Liver (tissue), 9 donors: ENCODE data around the gene PCDH9. TPM values are rescaled to one million over a fixed set of nuclear protein-coding genes. Genes with fewer than 3 reads are reported as not detected.

Experiments
- DNase-seq: peaks from one replicate; pipeline ENCODE4 v3.0.0-alpha.2; 2017; ENCODE audit warnings: low spot score
- H3K27ac ChIP-seq, 2 donors: one replicate each; pipeline ENCODE4 v1.7.0; 2013; ENCODE audit warnings: inconsistent platforms in 2 of 2, low read length in 2 of 2, control low read depth in 1 of 2, low read depth in 1 of 2, mild to moderate bottlenecking in 1 of 2
- H3K27me3 ChIP-seq, 4 donors: one replicate each; pipeline versions ENCODE4 v1.6.1 to v1.7.0; 2013; ENCODE audit warnings: low read length in 3 of 4, inconsistent platforms in 1 of 4, mild to moderate bottlenecking in 1 of 4, moderate library complexity in 1 of 4; ENCODE audit not compliant: control insufficient read depth in 4 of 4, insufficient read depth in 4 of 4
- H3K36me3 ChIP-seq, 4 donors: one replicate each; pipeline versions ENCODE4 v1.6.1 to v1.7.0; 2013; ENCODE audit warnings: low read length in 3 of 4, mild to moderate bottlenecking in 3 of 4, low read depth in 1 of 4, moderate library complexity in 1 of 4; ENCODE audit not compliant: control insufficient read depth in 4 of 4, insufficient read depth in 3 of 4
- H3K4me1 ChIP-seq, 4 donors: one replicate each; pipeline versions ENCODE4 v1.6.1 to v1.7.0; 2013; ENCODE audit warnings: low read length in 3 of 4, mild to moderate bottlenecking in 3 of 4, moderate library complexity in 1 of 4; ENCODE audit not compliant: control insufficient read depth in 4 of 4, insufficient read depth in 4 of 4
- H3K4me3 ChIP-seq, 3 donors: one replicate each; pipeline versions ENCODE4 v1.6.1 to v1.7.0; 2013; ENCODE audit warnings: low read length in 3 of 3, control low read depth in 1 of 3, low read depth in 1 of 3, mild to moderate bottlenecking in 1 of 3
- H3K9ac ChIP-seq, 2 donors: one replicate each; pipeline ENCODE4 v1.7.0; 2013; ENCODE audit warnings: low read length in 2 of 2, mild to moderate bottlenecking in 2 of 2, moderate library complexity in 2 of 2, control low read depth in 1 of 2, low read depth in 1 of 2
- H3K9me3 ChIP-seq, 4 donors: one replicate each; pipeline versions ENCODE4 v1.6.1 to v1.7.0; 2013; ENCODE audit warnings: low read length in 3 of 4; ENCODE audit not compliant: control insufficient read depth in 4 of 4
- CTCF ChIP-seq: fragments of 150-350 bp; IDR thresholded peaks from 2 replicates; pipeline ENCODE4 v1.5.1; 2017; ENCODE audit warnings: improper control_type of control experiment, low read depth, low read length; ENCODE audit not compliant: missing input control
- EGR1 ChIP-seq, 2 donors: IDR thresholded peaks; 2 replicates each; pipeline ENCODE4 v1.6.1; 2016 to 2018; ENCODE audit warnings: antibody characterized with exemption in 2 of 2, low read depth in 2 of 2
- FOXA1 ChIP-seq: IDR thresholded peaks from 2 replicates; pipeline ENCODE4 v1.6.1; 2016; ENCODE audit warnings: antibody characterized with exemption
- FOXA2 ChIP-seq: IDR thresholded peaks from 2 replicates; pipeline ENCODE4 v1.6.1; 2016; ENCODE audit warnings: antibody characterized with exemption
- GABPA ChIP-seq, 2 donors: IDR thresholded peaks in 1 of 2; conservative IDR thresholded peaks in 1 of 2; 2 replicates each; pipeline ENCODE4 v1.6.1; 2016; ENCODE audit warnings: antibody characterized with exemption in 2 of 2, mild to moderate bottlenecking in 1 of 2, moderate library complexity in 1 of 2
- HNF4A ChIP-seq, 2 donors: conservative IDR thresholded peaks; 2 replicates each; pipeline ENCODE4 v1.6.1; 2016; ENCODE audit warnings: antibody characterized with exemption in 2 of 2, mild to moderate bottlenecking in 2 of 2
- HNF4G ChIP-seq: IDR thresholded peaks from 2 replicates; pipeline ENCODE4 v1.6.1; 2016; ENCODE audit warnings: antibody characterized with exemption
- JUND ChIP-seq, 2 donors: IDR thresholded peaks; 2 replicates each; pipeline ENCODE4 v1.6.1; 2016; ENCODE audit warnings: antibody characterized with exemption in 2 of 2
- MAX ChIP-seq: IDR thresholded peaks from 2 replicates; pipeline ENCODE4 v1.6.1; 2016; ENCODE audit warnings: antibody characterized with exemption
- NR2F2 ChIP-seq: IDR thresholded peaks from 2 replicates; pipeline ENCODE4 v1.6.1; 2016; ENCODE audit warnings: antibody characterized with exemption
- RAD21 ChIP-seq, 2 donors: IDR thresholded peaks; 2 replicates each; pipeline ENCODE4 v1.6.1; 2016; ENCODE audit warnings: antibody characterized with exemption in 2 of 2, mild to moderate bottlenecking in 2 of 2
- RXRA ChIP-seq, 2 donors: IDR thresholded peaks; 2 replicates each; pipeline ENCODE4 v1.6.1; 2017 to 2018; ENCODE audit warnings: antibody characterized with exemption in 2 of 2, mild to moderate bottlenecking in 1 of 2
- SP1 ChIP-seq: IDR thresholded peaks from 2 replicates; pipeline ENCODE4 v1.6.1; 2018; ENCODE audit warnings: antibody characterized with exemption, mild to moderate bottlenecking
- TAF1 ChIP-seq: conservative IDR thresholded peaks from 2 replicates; pipeline ENCODE4 v1.6.1; 2016; ENCODE audit warnings: antibody characterized with exemption, mild to moderate bottlenecking
- YY1 ChIP-seq: IDR thresholded peaks from 2 replicates; pipeline ENCODE4 v1.6.1; 2016; ENCODE audit warnings: antibody characterized with exemption, mild to moderate bottlenecking
- WGBS: extraction: QIAGEN DNeasy Blood & Tissue Kit; methylation state at CpG from one replicate; pipeline ENCODE4 v1.1.7; 2013; 5-methylcytosine and 5-hydroxymethylcytosine counted together
- polyA plus RNA-seq, 2 donors: library from polyadenylated mRNA; stranded (reverse) in 1 of 2; unstranded in 1 of 2; fragments of 200-250 nt in 1 of 2; fragments of >200 nt in 1 of 2; fragmentation: Nextera tagmentation in 1 of 2; extraction: Ambion mirVana in 1 of 2; gene quantifications; one replicate each; pipeline versions ENCODE4 v1.2.1 to v1.2.3, GENCODE V29; 2013 to 2015
- total RNA-seq, 2 donors: library from RNA; depleted of rRNA; stranded (reverse); fragments of >200 nt; gene quantifications; one replicate each; pipeline ENCODE4 v1.2.3, GENCODE V29; 2014
- TF ChIP-seq, protein P1 (sequence below): IDR thresholded peaks from 2 replicates; pipeline ENCODE4 v1.6.1; 2016; ENCODE audit warnings: antibody characterized with exemption, mild to moderate bottlenecking
- TF ChIP-seq, protein P2 (sequence below): IDR thresholded peaks from 2 replicates; pipeline ENCODE4 v1.6.1; 2016; ENCODE audit warnings: antibody characterized with exemption
- TF ChIP-seq, protein P3 (sequence below): IDR thresholded peaks from 2 replicates; pipeline ENCODE4 v1.6.1; 2016; ENCODE audit warnings: antibody characterized with exemption
- donor health status: healthy.
- donor health status: healthy.
- donor health status: healthy.
- donor health status: healthy.
- donor health status: healthy.

PCDH9 gene
- total and polyA plus RNA-seq, 4 donors: 0.90 to 4.0 (median 2.2) TPM

DNA sequence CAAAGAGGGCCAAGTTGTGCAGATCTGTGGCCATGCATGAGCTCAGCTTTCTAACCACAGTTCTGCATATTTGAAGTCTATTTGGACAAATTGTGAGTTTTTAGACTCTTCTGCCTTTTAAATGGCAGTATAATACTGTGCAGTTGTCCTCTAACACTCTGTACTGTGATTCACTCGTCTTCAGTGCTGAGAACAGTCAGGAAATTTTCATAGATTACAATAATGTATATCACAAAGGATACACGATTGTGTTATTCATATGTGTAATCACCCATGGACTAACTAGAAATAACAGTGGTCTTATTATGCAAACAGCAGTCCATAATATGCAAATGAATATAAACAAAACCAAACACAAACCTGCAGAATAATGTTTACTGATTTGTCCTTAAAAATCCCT lies 259.1 kb downstream of the PCDH9 start:
- Histone ChIP-seq H3K27ac (no peak overlapping the region), H3K9ac (no peak overlapping the region), H3K4me1 (no peaks in the 10 kb centered on the region), H3K4me3 (no peak overlapping the region), H3K9me3 (no peaks in the 10 kb centered on the region), H3K27me3 (peaks cover 0 to 2% (median 0%) of the 10 kb centered on the region in 4 donors), H3K36me3 (no peaks in the 10 kb centered on the region)
- 82% methylated on average over 2 of the region's 2 CpGs for WGBS
- no peak for DNase-seq
- TF ChIP-seq FOXA2: no peak
- no peak for TF ChIP-seq HNF4A (conservative IDR thresholded peaks at IDR 0.05)
- no peak for TF ChIP-seq RAD21 (IDR thresholded peaks at IDR 0.05)
- no peak for TF ChIP-seq FOXA1
- no peak for TF ChIP-seq JUND (IDR thresholded peaks at IDR 0.05)
- TF ChIP-seq, protein P1, sequence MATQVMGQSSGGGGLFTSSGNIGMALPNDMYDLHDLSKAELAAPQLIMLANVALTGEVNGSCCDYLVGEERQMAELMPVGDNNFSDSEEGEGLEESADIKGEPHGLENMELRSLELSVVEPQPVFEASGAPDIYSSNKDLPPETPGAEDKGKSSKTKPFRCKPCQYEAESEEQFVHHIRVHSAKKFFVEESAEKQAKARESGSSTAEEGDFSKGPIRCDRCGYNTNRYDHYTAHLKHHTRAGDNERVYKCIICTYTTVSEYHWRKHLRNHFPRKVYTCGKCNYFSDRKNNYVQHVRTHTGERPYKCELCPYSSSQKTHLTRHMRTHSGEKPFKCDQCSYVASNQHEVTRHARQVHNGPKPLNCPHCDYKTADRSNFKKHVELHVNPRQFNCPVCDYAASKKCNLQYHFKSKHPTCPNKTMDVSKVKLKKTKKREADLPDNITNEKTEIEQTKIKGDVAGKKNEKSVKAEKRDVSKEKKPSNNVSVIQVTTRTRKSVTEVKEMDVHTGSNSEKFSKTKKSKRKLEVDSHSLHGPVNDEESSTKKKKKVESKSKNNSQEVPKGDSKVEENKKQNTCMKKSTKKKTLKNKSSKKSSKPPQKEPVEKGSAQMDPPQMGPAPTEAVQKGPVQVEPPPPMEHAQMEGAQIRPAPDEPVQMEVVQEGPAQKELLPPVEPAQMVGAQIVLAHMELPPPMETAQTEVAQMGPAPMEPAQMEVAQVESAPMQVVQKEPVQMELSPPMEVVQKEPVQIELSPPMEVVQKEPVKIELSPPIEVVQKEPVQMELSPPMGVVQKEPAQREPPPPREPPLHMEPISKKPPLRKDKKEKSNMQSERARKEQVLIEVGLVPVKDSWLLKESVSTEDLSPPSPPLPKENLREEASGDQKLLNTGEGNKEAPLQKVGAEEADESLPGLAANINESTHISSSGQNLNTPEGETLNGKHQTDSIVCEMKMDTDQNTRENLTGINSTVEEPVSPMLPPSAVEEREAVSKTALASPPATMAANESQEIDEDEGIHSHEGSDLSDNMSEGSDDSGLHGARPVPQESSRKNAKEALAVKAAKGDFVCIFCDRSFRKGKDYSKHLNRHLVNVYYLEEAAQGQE: no peak
- TF ChIP-seq CTCF: no peak
- no peak for TF ChIP-seq NR2F2
- no peak for TF ChIP-seq GABPA (IDR thresholded peaks at IDR 0.05 in 1 of 2, conservative IDR thresholded peaks at IDR 0.05 in 1 of 2)
- TF ChIP-seq HNF4G: no peak
- TF ChIP-seq YY1: no peak
- TF ChIP-seq SP1: no peak
- no peak for TF ChIP-seq EGR1 (IDR thresholded peaks at IDR 0.05; ENCODE audit: low read depth in 2 of 2)
- TF ChIP-seq, protein P2, sequence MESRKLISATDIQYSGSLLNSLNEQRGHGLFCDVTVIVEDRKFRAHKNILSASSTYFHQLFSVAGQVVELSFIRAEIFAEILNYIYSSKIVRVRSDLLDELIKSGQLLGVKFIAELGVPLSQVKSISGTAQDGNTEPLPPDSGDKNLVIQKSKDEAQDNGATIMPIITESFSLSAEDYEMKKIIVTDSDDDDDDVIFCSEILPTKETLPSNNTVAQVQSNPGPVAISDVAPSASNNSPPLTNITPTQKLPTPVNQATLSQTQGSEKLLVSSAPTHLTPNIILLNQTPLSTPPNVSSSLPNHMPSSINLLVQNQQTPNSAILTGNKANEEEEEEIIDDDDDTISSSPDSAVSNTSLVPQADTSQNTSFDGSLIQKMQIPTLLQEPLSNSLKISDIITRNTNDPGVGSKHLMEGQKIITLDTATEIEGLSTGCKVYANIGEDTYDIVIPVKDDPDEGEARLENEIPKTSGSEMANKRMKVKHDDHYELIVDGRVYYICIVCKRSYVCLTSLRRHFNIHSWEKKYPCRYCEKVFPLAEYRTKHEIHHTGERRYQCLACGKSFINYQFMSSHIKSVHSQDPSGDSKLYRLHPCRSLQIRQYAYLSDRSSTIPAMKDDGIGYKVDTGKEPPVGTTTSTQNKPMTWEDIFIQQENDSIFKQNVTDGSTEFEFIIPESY: no peak
- TF ChIP-seq, protein P3, sequence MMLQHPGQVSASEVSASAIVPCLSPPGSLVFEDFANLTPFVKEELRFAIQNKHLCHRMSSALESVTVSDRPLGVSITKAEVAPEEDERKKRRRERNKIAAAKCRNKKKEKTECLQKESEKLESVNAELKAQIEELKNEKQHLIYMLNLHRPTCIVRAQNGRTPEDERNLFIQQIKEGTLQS: no peak
- no peak for TF ChIP-seq RXRA (IDR thresholded peaks at IDR 0.05)
- TF ChIP-seq MAX: no peak
- TF ChIP-seq TAF1: no peak
